ENCODE data around the gene RRP12. TPM values are rescaled to one million over a fixed set of nuclear protein-coding genes. Genes with fewer than 3 reads are reported as not detected.

The RRP12 gene
- total RNA-seq, 4 donors from 2014 or later: 9.5 to 14.9 (median 14.3) TPM

DNA sequence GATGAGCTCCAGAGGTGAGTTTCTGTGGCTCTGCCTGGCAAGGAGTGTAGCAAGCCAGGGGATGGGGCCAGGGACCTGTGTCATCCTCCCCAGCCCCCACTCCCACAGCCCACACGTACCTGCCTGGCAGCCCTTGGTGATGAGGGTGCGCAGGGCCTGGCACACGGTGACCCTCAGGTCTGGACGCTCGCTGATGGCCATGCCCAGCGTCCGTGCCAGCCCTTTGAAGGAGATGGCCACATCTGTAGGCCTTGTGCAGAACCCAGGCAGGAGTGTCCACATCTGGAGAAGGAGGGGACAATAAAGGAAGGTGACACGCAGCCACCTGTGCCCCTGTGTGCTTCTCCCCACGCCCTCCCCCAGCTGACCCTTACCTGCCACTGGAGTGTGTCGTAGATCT lies 27.7 kb downstream of the RRP12 start:
- TF ChIP-seq, protein P1, sequence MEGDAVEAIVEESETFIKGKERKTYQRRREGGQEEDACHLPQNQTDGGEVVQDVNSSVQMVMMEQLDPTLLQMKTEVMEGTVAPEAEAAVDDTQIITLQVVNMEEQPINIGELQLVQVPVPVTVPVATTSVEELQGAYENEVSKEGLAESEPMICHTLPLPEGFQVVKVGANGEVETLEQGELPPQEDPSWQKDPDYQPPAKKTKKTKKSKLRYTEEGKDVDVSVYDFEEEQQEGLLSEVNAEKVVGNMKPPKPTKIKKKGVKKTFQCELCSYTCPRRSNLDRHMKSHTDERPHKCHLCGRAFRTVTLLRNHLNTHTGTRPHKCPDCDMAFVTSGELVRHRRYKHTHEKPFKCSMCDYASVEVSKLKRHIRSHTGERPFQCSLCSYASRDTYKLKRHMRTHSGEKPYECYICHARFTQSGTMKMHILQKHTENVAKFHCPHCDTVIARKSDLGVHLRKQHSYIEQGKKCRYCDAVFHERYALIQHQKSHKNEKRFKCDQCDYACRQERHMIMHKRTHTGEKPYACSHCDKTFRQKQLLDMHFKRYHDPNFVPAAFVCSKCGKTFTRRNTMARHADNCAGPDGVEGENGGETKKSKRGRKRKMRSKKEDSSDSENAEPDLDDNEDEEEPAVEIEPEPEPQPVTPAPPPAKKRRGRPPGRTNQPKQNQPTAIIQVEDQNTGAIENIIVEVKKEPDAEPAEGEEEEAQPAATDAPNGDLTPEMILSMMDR (IDR thresholded peaks at IDR 0.05; ENCODE audit: low read depth): no peak

DNA sequence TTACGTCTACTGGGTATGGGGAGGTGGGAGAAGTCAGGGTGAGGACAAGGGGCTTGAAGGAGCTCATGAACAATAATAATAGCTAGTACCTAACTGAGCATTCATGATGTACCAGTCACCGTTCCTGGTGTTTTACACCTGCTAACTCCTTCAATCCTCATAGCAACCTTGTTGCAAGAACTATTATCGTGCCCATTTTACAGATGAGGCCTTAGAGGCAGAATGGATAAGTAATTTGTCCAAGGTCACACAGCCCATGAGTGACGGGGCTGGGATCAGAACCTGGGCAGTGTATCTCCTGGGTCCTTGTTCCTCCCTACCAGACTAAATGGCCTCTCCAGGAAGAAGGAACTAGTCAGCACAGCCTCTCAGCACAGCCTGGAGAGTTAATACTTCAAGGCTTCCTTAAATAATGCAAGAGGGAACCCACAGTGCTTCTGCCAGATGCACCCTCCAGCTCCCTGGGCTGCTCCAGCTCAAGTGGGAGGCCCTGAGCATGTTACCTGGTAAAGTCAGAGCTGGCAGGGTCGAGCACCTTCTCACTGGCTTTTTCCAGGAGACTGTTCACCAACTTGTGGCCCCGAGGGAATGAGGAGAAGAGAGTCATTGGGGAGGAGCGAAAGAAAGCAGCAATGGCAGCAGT lies 28.8 kb downstream of the RRP12 start:
- TF ChIP-seq, protein P1 (IDR thresholded peaks at IDR 0.05; ENCODE audit: low read depth): no peak

DNA sequence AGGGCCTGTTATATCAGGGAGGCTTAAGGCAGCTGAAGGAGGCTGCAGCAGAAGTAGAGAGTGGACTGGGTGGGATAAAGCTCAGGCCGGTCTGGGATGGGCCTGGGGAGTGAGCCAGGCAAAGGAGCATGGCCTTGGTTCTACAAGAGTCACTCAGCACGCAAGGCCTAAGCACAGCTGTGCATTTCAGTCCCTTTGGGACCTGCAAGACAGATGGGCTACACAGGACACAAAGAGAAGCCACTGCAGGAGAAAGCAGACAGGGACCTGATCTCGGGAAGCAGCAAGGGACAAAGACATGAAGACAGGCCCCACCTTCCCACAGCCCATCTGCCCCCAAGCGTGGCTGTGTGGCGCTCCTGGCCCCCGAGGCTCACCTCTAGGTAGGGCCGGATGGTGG lies 29.4 kb downstream of the RRP12 start:
- TF ChIP-seq, protein P1 (IDR thresholded peaks at IDR 0.05; ENCODE audit: low read depth): no peak

DNA sequence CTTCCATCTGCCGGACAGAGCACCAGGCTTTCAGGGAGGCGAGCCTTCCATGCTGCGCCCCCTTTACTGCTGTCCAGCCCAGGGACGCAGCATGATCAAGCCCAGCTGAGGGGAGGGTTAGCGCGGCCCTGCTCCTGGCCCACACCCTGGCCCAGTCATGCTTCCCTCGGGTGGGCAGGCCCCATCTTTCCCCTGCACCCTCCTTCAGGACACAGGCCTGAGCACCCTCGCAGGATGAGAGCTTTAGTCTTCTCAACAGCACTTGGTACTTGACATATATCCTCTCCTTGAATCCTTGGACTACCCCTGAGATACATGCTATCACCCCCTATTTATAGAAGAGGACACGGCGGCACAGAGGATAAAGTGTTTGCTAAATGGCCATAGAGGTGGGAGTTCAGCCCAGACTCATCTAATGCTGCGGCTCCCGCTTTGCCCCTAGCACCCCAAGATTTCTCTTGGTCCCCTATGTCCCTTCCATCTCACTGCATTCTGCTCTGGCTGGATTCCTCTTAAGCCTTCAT lies 34.0 kb downstream of the RRP12 start:
- TF ChIP-seq, protein P1 (IDR thresholded peaks at IDR 0.05; ENCODE audit: low read depth): no peak

DNA sequence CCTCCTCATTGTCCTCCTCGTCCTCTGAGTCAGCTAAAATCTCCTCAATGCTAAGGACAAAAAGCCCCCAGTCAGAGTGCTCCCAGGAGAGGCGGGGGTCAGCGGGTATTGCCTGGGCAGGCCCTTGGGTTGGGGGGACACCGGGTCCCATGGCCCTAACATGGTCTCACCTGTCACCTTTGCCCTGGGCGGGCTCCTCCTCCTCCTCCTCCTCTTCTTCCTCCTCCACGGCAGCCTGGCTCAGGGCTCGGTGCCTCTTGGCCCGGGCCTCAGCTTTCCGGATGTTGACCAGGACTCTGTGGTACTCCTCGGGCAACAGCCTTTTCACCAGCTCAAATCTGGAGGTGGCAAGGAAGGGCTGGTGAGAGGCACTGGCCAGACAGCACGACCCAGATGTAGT lies 34.6 kb downstream of the RRP12 start:
- TF ChIP-seq, protein P1 (IDR thresholded peaks at IDR 0.05; ENCODE audit: low read depth): no peak

DNA sequence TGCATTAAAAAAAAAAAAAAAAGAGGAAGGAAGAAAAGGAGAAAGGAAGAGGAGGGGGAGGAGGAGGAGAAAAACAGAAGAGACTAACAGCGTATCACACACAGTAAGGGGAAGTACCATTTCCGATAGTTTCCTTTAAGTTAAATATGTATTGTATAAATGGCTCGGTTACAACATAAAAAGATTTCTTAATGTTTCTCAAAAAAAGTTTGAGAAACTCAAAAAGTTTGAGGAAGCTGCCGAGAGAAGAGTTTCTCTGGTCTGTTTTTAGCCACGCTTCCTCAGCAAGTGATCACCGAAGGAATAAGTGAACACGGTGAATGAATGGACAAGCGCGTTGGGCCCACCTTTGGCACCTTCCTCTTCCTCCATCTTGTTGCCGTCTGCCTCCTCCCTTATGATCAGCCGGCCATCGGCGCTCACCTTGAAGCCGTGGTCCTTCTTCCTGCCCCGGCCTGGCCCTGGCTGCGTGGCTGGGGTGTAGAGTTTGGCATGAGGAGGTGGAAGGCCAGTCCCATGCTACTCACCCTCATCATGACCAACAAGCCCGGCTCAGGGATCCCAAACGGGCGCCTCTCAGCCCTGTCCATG lies 35.3 kb downstream of the RRP12 start:
- TF ChIP-seq, protein P1 (IDR thresholded peaks at IDR 0.05; ENCODE audit: low read depth): no peak

DNA sequence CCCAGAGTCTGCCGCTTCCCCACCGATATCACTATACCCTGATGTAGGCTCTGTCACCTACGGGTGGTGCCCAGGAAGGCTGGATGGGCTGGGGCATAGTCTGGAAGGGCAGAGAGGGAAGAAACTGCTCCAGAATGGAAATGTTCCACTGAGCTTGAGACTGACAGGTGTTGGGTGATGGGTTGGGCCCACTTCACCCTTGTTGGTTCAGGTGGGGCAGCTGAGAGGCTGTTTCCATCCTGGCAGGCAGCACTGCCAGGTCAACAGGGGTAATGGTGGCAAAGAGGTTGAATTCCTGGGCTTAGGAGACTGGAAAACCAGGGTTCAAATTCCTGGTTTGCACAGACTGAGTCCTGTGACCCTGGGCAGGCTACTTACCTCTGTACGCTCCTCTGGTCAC lies 38.1 kb downstream of the RRP12 start:
- TF ChIP-seq, protein P1 (IDR thresholded peaks at IDR 0.05; ENCODE audit: low read depth): no peak
